ENCODE measurements around the gene NGF. TPM values are rescaled to one million over a fixed set of nuclear protein-coding genes. Genes with fewer than 3 reads are reported as not detected.
"Not testable (repeated sequence)": the region's sequence is repeated elsewhere in the genome, so short reads cannot be mapped to it uniquely, and the experiment has no call there.

NGF gene
- total RNA-seq (1 to 10 TPM in 7 of 9 donors, under 1 TPM in 2; 0.55 to 2.3 (median 1.4) TPM), polyA plus RNA-seq (1 to 10 TPM; 1.5 to 6.9 (median 4.1) TPM)
- long read RNA-seq, donor 1 = 0 reads
- long read RNA-seq, donor 2 = 0 reads
- long read RNA-seq, donor 3 = 0 reads
- long read RNA-seq, donor 4 = 0 reads
- long read RNA-seq, donor 5, partial matches to known transcripts = 1 of 2 reads
- long read RNA-seq, donor 5, other reads (novel, unspliced or antisense) = 1 of 2 reads
- long read RNA-seq, donor 6, partial matches to known transcripts = 0 of 1 reads
- long read RNA-seq, donor 6, other reads (novel, unspliced or antisense) = 0 of 1 reads
- long read RNA-seq, donor 7 = 0 reads
- long read RNA-seq, donor 8 = 0 reads
- long read RNA-seq, donor 9 = 0 reads
- long read RNA-seq, donor 10 = 0 reads

GRCh38 chr1:115337633-115338456, at the start of gene NGF:
TSS of gene NGF (minus strand) at chr1:115338249. CDS start at chr1:115286795, 51,454 bp downstream.
- Histone ChIP-seq H3K4me1 (replicated peaks in 1 of 2) (no peaks in the 10 kb centered on the region), H3K9me3 (replicated peaks in 1 of 3) (no peaks in the 10 kb centered on the region), H3K36me3 (replicated peaks in 1 of 2) (no peaks in the 10 kb centered on the region), H3K27me3 (peaks cover 18% of the 10 kb centered on the region), H3K27ac (peak within 1 kb of the TSS in 2 of 5 donors; percentile 54 to 57), H3K4me3 (peak within 1 kb of the TSS in 2 of 4 donors; percentile 13 to 44)
- 1 to 2% (median 2%) methylated on average over 25 to 69 of the region's 69 CpGs for WGBS, 4 donors
- TF ChIP-seq CTCF (IDR thresholded peaks at IDR 0.05) = no peak
- no peak for TF ChIP-seq POLR2A (IDR thresholded peaks at IDR 0.05)
- intact Hi-C loops (cut with DNase I) = no loop called here
- no peak for DNase-seq

- intact Hi-C loops (cut with DNase I); H3K36me3 ChIP-seq (replicated peaks in 1 of 2); H3K27ac ChIP-seq; H3K4me1 ChIP-seq (replicated peaks in 1 of 2); DNase-seq; H3K27me3 ChIP-seq; H3K9me3 ChIP-seq (replicated peaks in 1 of 3); H3K4me3 ChIP-seq: not testable (repeated sequence)
- WGBS, 4 donors = 88 to 98% (median 91%) methylated on average over 2 of the region's 2 CpGs
Measured at GRCh38 chr1:115383455-115383854, 45.4 kb upstream of the NGF start.

GRCh38 chr1:115379943-115380342, 41.9 kb upstream of the NGF start:
- no peak overlapping the region for H3K4me3 ChIP-seq
- no peak overlapping the region for H3K27ac ChIP-seq
- H3K36me3 ChIP-seq (replicated peaks in 1 of 2) = no peaks in the 10 kb centered on the region
- H3K4me1 ChIP-seq (replicated peaks in 1 of 2) = no peaks in the 10 kb centered on the region
- WGBS, 4 donors = 81 to 85% (median 83%) methylated on average over 4 of the region's 4 CpGs
- H3K27me3 ChIP-seq = no peaks in the 10 kb centered on the region
- intact Hi-C loops (cut with DNase I) = no loop called here
- H3K9me3 ChIP-seq (replicated peaks in 1 of 3) = no peaks in the 10 kb centered on the region
- DNase-seq = no peak
- TF ChIP-seq POLR2A (IDR thresholded peaks at IDR 0.05) = no peak
- TF ChIP-seq CTCF (IDR thresholded peaks at IDR 0.05) = no peak

DNA sequence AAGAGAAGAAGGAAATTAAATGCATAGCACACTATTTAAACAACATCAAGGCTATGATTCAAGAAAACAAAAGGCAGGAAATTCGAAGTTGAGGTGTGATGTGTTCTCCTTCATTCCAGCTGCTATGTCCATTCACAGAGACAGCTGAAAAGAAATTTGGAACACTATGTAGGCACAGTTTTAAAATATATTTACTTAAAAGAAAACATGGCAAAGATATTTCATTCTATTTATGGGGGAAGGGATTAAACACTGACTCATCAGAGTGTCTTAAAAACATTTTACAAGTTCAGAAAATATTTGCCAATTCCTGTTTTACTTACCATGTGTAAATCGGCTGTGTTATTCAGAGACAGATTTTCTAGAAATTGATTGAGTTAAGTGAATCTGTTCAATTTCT, 39.4 kb upstream of the NGF start:
- H3K27me3 ChIP-seq = no peaks in the 10 kb centered on the region
- no peak overlapping the region for H3K4me3 ChIP-seq
- no peak overlapping the region for H3K27ac ChIP-seq
- H3K36me3 ChIP-seq (replicated peaks in 1 of 2) = no peaks in the 10 kb centered on the region
- TF ChIP-seq CTCF (IDR thresholded peaks at IDR 0.05) = no peak
- TF ChIP-seq POLR2A (IDR thresholded peaks at IDR 0.05) = no peak
- H3K4me1 ChIP-seq (replicated peaks in 1 of 2) = no peaks in the 10 kb centered on the region
- no peaks in the 10 kb centered on the region for H3K9me3 ChIP-seq (replicated peaks in 1 of 3)
- WGBS, 4 donors = 49 to 65% (median 56%) methylated on average over 2 of the region's 2 CpGs
- intact Hi-C loops (cut with DNase I) = no loop called here
- DNase-seq = no peak

Measured in adrenal gland (tissue), 19 donors.